NCI-H1417 (cell line): Measurements from ENCODE around the gene MXD4.

ENCODE experiments used
- DNase-seq, 3 experiments: peaks; one replicate each; lab custom pipeline; 2025; lab: John Stamatoyannopoulos, UW

The MXD4 gene

DNA sequence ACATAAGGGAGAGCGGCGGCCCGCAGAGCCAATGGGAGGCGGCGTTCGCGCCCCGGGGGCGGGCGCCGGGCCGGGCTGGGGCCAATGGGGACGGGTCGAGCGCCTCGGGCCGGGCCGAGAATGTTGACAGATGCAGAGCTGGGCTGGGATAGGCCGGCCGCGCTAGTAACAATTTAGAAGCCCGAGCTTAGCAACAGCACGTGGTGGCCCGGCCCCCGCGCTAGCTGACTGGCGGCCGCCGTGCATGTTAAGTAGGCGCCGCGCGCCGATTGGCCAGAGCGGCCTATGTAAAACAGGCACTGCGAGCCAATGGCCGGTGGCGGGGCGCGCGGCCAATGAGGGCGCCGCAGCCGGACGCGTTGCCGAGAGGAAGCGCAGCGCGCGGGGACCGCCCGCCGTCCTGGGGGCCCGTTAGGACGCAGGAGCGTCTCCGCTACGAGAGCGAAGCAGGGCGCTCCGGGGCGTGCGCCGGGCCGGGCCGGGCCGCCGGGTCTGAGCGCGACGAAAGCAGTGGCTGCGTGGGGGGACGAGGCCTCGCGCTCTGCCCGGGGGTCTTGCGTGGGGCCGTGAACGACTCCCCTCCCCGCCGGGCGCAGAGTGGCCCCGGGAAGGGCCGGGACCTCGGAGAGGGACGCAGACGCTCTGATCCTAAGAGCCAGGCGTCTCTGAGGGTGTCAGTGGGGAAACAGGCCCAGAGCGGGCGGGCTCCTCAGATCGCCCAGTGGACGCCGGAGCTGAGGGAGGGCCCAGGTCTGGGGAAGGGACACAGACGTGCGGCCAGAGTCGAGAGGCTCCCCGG lies 435 bp upstream of the MXD4 start:
- DNase-seq = peak; percentile 99 to 100 (median 99)

DNA sequence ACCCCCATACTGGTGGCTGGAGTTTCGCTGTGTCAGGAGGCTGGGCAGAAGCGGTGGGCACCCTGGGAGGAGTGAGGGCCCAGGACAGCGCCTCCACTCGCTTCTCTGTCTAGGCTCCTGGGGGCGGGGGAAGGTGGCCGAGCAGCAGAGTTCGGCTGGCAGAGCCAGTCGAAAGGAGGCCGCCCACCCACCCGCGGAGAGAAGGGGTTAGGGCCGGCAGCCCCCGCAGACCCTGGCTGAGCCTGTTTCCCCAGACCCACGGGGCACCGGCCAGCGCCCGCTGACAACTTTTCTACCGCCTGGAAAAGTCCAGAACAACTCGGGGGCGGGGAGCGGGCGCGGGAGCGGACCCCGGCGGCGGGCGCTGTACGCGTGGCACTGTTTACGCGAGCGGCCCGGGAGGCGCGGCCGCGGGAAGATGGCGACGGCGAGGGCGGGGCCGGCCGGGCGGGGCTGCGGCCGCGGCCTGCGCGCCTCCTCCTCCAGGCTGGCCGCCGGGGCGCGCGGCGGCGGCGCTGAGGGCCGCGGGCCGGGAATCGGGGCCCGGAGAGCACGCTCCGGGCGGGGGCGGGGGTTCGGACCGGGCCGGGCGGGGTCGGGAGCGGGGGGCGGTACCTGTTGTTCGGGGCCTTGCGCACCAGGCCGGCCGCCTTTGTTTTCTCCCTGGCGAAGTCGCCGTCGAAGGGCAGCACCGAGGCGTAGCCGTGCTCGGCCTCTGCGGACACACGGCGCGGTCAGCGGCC lies 628 bp downstream of the MXD4 start:
- DNase-seq = peak; percentile 41 to 56 (median 47)

DNA sequence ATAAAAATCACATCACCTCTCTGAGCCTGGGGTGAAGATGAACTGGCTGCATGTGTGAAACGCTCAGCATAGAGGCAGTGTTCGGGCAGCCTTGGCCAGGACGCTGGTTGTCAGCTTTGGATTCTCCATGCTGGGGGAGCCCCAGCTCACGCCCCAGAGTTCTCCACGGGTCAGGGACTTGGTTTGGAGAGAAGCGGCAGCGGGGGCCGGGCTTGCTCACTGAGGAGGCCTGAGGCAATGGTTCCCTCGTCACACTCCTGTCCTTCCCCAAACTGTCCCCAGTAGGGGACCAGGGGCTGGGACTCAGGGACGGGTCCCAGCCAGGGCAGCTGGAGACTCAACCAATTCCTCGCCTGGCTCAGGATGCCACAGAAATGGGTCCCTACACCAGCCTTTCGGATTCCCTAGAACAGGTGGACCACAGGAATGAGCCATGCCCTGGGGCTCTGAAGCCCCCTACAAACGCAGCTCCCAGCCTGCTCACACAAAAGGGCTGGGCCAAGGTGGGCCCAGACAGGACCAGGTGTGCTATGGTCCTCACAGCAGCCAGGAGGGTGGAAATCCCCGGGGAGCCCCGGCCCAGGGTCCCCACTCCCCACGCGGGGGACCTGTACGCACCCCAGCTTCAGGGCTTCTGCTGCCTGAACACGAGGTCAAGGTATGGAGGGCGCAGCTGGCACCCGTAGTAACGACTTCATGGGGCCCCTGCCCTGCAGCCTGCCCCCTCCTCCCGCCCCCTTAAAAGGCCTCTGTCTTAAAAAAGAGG lies 1.4 kb downstream of the MXD4 start:
- DNase-seq = no peak

DNA sequence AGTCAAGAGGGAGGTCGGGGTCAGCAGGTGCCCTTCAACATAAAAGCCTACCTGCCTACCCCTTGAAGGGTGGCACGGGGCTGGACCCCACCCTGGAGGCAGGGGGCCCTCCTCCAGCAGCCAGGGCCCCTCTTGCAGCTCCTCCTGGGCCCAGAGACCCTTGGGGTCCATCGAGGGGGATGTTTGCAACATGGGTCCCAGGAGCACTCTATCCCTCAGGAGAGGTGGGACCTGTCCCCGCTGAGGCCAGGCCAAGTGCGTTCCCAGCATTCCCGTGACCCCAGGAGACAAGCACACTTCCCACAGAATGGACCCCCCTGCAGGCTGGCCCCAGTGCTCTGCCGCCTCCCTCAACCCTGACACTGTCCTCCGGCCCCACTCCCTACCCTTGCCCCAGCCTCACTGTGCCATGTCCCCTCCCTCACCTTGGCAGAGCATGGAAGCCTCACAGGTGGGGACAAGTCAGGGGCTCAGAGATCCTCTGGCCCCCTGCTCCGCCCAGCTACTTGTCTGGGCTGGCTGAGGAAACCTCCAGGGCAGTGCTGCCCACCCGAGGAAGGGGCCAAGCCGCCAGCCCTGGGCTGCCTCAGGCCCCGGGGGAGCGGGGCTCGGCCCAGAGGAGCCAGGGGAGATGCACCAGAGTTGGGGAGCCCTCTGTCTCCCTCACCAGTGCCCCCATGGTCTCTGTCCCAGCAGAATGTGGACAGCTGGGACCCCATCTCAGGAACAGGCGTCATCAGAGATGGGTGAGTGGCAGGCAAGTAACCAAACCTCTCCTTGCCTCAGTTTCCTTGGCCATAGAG lies 2.2 kb downstream of the MXD4 start:
- no peak for DNase-seq

DNA sequence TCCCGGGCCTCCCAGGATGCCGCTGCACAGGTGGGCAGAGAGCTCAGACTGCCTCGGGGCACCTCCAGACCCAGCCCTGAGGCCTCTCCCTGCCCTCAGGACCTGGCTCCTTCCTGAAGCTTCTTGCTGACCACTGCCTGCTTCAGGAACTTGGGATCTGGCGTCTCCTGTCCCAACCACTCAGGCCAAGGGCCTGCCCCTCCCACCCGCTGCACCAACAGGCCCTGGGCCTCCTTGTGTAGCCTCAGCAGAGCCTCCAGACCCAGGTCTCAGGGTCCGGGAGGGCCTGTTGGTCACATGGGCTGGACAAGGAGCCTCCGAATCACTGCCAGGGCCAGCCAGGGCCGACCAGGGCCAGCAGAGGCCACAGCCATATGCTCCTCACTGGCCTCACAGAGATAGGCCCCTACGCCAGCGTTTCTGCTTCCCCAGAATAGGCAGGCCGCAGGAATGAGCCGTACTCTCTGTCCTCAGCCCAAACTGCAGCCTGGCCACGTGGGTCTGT lies 2.8 kb downstream of the MXD4 start:
- no peak for DNase-seq

DNA sequence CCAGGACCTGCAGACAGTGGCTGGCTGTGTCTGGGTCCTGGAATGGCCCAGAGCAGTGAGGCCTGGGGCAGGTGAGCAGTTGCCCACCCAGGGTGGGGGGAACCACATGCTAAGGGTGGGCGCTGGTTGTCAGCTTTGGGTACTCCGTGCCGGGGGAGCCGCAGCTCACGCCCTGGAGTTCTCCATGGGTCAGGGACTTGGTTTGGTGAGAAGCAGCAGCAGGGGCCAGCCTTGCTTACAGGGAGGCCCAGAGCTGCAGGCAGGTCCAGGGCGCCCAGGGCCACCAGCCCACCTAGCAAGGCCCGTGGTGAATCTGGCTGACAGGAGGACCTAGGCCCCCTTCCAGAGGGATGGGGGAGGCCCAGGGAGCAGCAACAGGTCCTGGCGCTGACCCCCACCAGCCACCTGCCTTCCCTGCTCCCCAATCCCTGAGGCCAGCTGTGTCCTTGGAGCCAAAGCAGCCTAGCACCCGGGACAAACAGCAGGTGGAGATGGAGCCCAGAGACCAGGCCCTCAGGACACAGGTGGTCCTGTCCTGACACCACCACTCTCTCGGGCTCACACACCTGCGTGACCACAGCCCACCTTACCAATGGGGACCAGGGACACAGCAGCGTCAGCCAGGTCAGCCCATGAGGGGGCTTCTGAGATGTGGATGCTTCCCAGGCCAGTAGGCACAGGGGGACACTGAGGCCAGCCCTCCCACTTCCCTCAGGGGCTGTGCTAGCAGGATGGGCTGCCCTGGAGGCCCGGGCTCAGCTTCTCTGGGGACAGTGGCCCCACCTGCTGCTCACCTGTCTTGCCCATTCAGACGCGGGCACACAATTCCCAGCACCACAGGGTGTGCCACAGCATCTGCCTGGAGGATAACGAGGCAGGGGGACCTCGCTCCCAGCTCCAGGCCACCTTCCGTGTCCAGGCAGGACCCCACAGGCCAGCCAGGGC lies 3.5 kb downstream of the MXD4 start:
- no peak for DNase-seq

DNA sequence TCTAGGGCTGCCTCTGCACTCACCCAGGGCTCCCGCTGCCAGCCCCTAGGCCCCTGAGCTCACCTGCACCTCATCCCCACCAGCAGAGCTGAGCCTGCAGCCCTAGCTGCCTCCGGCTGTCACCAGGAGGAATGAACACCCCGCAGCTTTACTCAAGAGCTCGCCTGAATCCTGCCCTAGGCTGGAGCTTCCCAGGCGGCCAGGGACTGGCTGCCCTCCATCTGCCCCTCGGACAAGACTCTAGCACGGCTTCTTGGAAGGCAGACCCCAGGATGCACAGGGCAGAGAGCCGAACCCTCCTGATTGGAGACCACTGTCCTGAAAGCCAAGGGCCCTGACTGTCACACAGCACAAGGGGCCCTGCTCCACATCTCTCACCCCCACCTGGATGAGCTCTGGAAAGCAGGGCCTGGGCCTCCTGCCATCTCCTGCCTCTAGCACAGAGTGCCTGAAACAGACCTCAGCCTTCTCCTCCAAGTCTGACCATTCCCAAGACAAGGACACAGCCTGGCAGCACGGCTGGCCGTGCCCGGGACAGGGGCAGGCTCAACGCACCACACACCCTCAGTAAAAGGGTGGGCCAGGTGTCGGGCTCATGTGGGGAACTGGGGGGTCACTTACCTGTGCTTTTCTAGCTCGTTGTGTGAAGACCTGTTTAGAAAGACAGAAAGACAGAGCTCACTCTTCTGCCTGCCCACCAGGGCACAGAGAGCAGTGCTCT lies 4.4 kb downstream of the MXD4 start:
- DNase-seq = no peak

DNA sequence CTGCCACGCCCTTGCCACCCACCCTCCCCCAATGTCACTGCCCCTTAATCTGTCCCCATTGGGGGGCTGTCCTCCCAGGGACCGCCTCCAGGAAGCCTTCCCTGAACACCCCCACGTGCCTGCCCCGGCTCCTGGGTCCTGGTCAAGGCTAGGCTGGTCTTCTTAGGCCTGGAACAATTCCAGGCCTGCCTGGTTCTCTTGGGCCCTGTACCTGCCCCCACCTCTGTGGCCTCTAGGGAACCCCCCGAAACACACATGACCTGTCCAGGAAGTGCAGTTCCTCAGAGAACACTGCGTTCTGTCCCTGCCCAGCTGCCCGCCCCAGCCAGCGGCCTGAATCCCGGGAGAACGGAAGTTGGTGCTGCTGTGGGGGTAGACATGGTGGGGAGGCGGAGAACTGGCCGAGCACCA lies 5.1 kb downstream of the MXD4 start:
- no peak for DNase-seq

DNA sequence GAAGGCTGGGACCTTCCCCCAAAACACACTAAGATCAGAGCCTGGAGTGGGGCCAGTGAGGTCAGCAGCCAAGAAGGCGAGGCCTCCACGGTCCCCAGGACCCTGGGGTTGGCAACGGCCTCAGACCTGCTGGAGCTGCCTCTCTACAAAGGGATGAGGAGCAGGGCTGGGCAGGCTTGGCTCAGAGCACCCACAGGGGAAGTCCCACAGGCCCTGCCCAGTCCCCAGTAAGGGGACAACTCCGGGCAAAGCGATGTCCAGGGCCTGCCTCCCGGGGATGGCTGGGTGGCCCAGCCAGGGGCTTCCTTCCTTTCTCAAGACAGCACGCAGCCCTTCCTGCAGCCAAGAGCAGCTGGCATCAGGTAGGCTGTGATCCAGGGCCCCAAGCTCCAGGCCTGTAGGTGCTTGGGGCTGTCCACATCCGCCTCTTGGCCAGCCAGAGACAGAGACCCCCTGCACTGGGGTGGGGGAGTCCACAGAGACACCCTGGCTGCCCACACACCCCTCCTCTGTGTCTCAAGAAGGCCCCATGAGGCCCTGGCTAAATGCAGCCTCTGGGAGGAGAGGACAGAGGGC lies 5.7 kb downstream of the MXD4 start:
- no peak for DNase-seq

DNA sequence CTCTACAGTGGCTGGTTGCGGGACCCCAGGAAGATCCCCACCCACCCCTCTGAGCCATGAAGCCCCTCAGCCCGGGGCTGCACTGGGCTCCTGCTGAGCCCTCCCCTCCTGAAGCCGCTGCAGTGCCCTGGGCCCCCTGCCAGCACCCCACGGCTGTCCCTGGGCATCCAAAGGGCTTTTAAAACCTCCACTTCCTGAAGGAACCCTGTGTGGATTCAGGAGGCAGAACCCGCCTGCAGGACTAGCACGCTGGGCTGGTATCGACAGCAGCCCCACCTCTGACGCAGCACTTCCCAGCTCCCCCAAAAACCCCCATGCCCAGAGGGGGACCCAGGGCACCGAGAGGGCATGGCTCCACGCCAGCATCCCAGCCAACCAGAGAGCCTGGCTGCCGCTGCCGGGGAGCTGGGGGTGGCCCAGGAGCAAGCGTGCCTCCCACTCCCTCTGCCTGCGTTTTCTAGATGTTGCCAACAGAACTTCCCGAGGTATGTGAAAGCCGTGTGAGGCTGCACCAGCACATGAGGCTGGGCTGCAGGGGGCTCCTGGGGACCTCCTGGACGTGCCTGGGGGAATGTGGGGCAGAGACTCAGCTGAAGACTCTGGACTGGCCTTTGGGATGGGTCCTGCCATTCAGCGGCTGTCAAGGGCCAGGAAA lies 6.3 kb downstream of the MXD4 start:
- no peak for DNase-seq

DNA sequence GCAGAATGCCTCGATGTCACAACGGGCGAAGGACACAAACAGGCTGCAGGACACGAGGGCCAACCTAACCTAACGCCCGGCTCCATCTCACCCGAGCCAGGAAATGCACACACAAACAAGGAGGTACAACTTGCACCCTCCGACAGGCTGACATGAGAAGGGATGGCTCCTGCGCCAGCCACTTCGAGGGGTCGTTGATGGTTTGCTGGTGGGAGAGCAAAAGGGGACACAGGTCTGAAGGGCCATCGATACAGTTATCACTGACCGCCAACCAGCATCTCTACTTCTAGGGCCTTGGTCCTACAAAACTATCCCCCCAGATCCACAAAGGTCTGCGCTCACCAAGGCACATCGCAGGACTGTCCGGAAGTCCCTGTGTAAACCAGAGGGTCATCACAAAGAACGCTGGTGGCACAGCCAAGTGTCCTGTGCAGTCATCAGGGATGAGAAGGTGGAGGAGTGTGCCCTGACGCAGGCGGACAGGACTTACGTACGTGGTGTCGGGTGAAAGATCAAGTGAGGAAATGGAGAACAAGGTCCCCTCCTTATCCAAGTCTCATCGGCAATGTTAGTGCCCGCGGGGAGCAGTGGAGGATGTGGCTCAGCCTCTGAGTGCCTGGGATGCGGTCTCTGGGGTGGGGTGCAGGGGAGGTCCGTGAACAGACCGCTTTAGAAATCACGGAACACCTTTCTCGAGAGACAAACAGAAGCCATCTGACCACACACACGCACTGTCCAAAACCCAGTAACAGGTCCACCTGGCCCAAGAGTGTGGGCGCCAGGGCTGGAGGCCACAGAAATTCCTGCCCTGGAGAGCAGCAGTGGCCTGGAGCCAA lies 7.0 kb downstream of the MXD4 start:
- no peak for DNase-seq

DNA sequence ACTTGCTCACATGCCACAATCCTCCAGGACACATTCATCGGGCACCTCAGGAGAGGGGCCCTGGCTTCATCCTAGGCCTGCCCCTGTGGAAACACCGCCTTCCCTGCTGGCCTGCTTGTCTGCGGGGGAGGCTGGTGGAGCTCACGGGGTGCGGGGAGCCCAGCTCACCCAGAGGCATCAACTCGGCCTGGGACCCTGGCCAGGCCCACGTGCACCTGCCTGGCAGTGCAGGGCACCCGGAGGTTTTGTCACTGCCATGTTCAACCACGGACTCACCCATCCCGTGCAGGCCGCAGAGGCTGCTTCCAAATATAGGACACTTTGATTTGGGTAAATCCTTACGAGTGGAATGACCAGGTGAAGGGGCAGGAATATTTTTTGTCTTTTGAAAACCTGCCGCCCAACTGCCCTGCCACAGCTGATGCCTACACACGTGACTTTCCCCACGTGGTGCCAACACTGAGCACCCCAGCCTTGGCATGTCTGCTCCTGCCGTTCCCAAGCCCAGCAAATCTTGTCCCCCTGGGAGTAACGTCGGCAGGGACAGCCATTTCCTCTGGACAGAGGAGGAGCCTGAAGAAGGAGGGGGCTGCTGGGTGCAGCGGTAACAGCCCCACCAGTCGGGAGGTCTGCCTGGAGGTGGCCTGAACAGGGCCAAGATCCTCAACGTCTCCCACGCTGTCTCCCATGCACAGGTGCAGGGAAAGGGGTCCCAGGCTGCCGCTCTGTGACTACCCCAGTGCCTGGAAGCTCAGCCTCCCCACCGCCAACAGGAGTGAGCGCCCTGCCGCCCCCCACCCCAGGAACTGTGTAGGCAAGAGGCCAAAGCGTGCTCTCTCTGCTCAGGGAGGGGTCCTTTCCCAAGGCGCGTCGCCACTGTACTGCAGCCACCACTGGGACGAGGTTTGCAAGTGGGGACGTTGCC lies 8.5 kb downstream of the MXD4 start:
- DNase-seq = no peak

DNA sequence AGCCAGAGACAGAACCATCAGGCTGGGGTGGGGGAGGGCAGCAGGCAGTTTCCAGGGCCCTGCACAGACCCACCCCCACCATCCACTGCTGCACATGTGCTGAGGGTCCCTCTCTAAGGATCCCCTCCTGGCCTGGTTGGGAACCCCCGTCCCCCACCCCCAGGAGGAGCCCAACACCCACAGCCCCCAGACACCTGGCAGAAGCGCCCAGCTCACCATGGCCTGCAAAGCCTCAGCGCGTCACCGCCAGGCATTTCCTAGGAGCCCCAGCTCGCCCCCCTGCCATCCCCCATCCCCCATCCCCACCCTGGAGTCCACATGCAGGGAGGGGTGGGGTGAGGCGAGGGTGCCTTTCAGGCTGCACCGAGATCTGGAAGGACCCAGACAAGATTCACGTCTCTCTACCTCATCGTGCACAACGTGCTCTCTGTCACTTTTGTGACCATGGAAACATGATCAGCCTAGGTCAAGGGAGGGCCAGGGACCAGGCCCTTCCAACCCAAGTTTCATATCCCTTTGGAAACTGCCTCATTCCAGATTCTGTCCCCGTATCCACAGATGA lies 9.3 kb downstream of the MXD4 start:
- DNase-seq = no peak

DNA sequence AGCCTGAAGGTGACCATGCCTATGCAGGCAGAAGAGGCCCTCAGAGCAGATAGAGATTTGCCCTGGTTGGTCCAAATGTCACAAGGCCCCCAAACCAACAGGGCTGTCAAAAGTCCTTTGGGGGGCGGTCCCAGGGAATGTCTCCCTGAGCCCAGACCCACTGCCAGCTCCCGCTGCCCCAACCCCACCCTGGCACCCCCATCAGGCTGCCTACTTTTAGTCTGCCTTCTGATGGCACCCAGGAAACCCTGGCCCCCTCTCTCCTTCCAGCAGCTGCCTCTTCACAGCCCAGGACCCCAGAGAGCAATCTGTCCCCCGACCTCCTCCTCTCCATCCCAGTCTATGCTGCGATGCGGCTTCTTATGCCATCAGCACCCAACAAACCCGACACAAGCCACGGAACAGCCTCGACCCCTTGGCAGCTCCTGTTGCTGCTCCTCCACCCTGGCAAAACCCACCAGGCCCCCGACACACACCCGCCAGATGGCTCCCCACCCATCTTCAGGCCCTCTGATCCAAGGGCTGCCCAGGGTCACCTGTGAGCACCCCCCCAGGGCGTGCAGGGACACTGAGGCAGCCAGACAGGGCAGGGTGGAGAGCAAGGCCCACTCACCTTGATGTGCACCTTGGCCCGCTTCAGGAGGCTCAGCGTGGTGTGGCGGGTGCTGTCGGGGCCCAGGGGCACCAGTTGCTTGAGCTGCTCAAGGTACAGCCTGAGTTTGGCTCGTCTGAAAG lies 9.9 kb downstream of the MXD4 start:
- DNase-seq = no peak

DNA sequence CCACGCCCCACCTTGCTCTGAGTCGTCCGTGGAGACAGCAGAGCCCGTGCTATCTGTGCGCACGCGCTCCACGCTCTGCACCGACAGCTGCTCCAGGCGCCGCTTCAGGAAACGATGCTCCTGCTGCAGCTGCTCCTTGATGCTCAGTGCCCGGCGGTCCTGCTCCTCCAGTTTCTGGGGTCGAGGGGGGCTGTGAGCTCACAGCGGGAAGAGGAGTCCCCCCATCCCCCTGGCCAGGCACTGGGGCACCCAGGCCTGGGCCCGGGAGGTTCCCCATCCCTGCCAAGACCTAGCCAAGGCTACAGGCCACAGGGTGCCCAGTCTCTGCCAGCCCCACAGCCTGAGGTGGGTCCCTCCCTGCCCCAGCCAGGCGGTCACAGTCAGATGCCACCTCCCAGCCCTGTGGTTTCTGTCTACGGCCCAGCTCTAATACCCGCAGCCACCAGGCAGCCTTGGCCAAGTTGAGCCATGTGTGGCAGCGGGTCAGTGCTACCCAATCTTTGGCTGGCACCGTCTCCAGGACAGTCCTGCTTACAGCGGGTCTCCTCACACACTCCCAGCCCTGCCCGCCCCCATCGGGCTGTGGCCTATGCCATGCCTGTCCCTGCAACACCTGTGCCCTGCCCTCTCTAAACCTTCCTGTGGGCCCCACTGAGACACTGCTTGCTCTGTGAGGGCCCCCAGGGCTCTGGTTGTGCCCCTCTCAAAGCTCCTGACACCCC lies 10.7 kb downstream of the MXD4 start:
- no peak for DNase-seq
